SK-N-SH (cell line): Measurements from ENCODE around the gene HTR3A. TPM values are rescaled to one million over a fixed set of nuclear protein-coding genes. Genes with fewer than 3 reads are reported as not detected.

Experiments
- CTCF ChIA-PET: fragments of 300-600, 350-600 bp; formaldehyde crosslinking; extraction: SDS; loops from one replicate; lab custom pipeline; 2021; lab: Yijun Ruan, JAX
- POLR2A ChIA-PET: fragments of 350-600 bp; sonication (Branson Sonifier 250); formaldehyde crosslinking; extraction: SDS; loops from one replicate; lab custom pipeline; 2020; ENCODE audit warnings: antibody characterized with exemption, inconsistent platforms; lab: Yijun Ruan, JAX
- DNase-seq: peaks from one replicate; pipeline ENCODE4 v3.0.0; 2012
- H2AFZ ChIP-seq: fragments of 200-600 bp; sonication (generic); 2 replicates; pipeline ENCODE4 v1.8.1; 2016; ENCODE audit warnings: antibody characterized with exemption, mild to moderate bottlenecking, low read depth
- H3F3A ChIP-seq: fragments of 200-600 bp; sonication (generic); replicated peaks from 2 replicates; pipeline ENCODE3; 2016; ENCODE audit warnings: antibody characterized with exemption, mild to moderate bottlenecking; ENCODE audit not compliant: insufficient read depth
- H3K27ac ChIP-seq, 2 experiments: fragments of 200-500 bp in 1 of 2; fragments of 200-600 bp in 1 of 2; sonication (Bioruptor generic) in 1 of 2; sonication (generic), shearing (Covaris generic) in 1 of 2; 2 replicates each; pipeline versions ENCODE4 v1.5.1 to v1.6.1; 2014 to 2016; ENCODE audit warnings: low read depth in 2 of 2, inconsistent platforms in 1 of 2, low read length in 1 of 2, mild to moderate bottlenecking in 1 of 2, mixed read lengths in 1 of 2
- H3K27me3 ChIP-seq: fragments of 200-600 bp; sonication (generic), shearing (Covaris generic); 2 replicates; pipeline ENCODE4 v1.6.1; 2016; ENCODE audit warnings: mixed run types; ENCODE audit not compliant: insufficient read depth
- H3K36me3 ChIP-seq, 2 experiments: fragments of 200-500 bp in 1 of 2; fragments of 200-600 bp in 1 of 2; sonication (Bioruptor generic) in 1 of 2; sonication (generic) in 1 of 2; replicated peaks in 1 of 2; 2 replicates each; pipeline versions ENCODE3 to v1.5.1; 2014 to 2016; ENCODE audit warnings: low read length in 1 of 2, mild to moderate bottlenecking in 1 of 2; ENCODE audit not compliant: insufficient read depth in 2 of 2, control insufficient read depth in 1 of 2
- H3K4me1 ChIP-seq, 2 experiments: fragments of 200-500 bp in 1 of 2; fragments of 200-600 bp in 1 of 2; sonication (Bioruptor generic) in 1 of 2; sonication (generic), shearing (Covaris generic) in 1 of 2; 2 replicates each; pipeline versions ENCODE4 v1.5.1 to v1.6.1; 2014 to 2016; ENCODE audit warnings: low read depth in 1 of 2, low read length in 1 of 2, mixed run types in 1 of 2; ENCODE audit not compliant: insufficient read depth in 2 of 2, control insufficient read depth in 1 of 2
- H3K4me2 ChIP-seq: fragments of 200-600 bp; sonication (generic), shearing (Covaris generic); 2 replicates; pipeline ENCODE4 v1.6.1; 2017; ENCODE audit warnings: mixed run types
- H3K4me3 ChIP-seq, 2 experiments: fragments of 200-500 bp in 1 of 2; fragments of 200-600 bp in 1 of 2; sonication (Bioruptor generic) in 1 of 2; sonication (generic), shearing (Covaris generic) in 1 of 2; 2 replicates each; pipeline versions ENCODE4 v1.5.1 to v1.8.1; 2014 to 2016; ENCODE audit warnings: low read depth in 2 of 2, inconsistent platforms in 1 of 2, low read length in 1 of 2, mild to moderate bottlenecking in 1 of 2, mixed read lengths in 1 of 2, moderate library complexity in 1 of 2
- H3K79me2 ChIP-seq: fragments of 200-600 bp; sonication (generic); 2 replicates; pipeline ENCODE4 v1.8.1; 2017; ENCODE audit warnings: mild to moderate bottlenecking; ENCODE audit not compliant: insufficient read depth
- H3K9ac ChIP-seq: fragments of 200-600 bp; sonication (generic); 2 replicates; pipeline ENCODE4 v1.6.1; 2017; ENCODE audit warnings: mixed run types
- H3K9me2 ChIP-seq: fragments of 200-600 bp; sonication (generic); 2 replicates; pipeline ENCODE4 v1.6.1; 2017; ENCODE audit warnings: mixed run types
- H3K9me3 ChIP-seq: fragments of 200-600 bp; sonication (generic); 2 replicates; pipeline ENCODE4 v1.6.1; 2017; ENCODE audit warnings: mixed run types, mild to moderate bottlenecking, moderate library complexity
- H4K20me1 ChIP-seq: fragments of 200-600 bp; sonication (generic); 2 replicates; pipeline ENCODE4 v1.6.1; 2017; ENCODE audit warnings: mild to moderate bottlenecking, mixed run types; ENCODE audit not compliant: insufficient read depth
- EZH2phosphoT487 ChIP-seq: fragments of 200-600 bp; sonication (generic); IDR thresholded peaks from 2 replicates; pipeline ENCODE4 v1.6.1; 2017; ENCODE audit warnings: low read depth, mixed run types, mild to moderate bottlenecking, antibody characterized with exemption, moderate library complexity, borderline replicate concordance
- GABPA ChIP-seq: IDR thresholded peaks from 2 replicates; pipeline ENCODE4 v1.4.0; 2012; ENCODE audit warnings: low read depth, mild to moderate bottlenecking
- JUND ChIP-seq: IDR thresholded peaks from 2 replicates; pipeline ENCODE4 v1.4.0; 2012
- POLR2AphosphoS5 ChIP-seq: IDR thresholded peaks from 2 replicates; pipeline ENCODE4 v1.6.1; 2012; ENCODE audit warnings: low read depth, low read length
- RAD21 ChIP-seq: IDR thresholded peaks from 2 replicates; pipeline ENCODE4 v1.6.1; 2012; ENCODE audit warnings: mild to moderate bottlenecking, low read length
- RFX5 ChIP-seq: IDR thresholded peaks from 2 replicates; pipeline ENCODE4 v1.6.1; 2012; ENCODE audit warnings: mild to moderate bottlenecking, improper control_type of control experiment, low read length
- TCF12 ChIP-seq: IDR thresholded peaks from 2 replicates; pipeline ENCODE4 v1.4.0; 2012
- TEAD4 ChIP-seq: IDR thresholded peaks from 2 replicates; pipeline ENCODE4 v1.4.0; 2012; ENCODE audit warnings: mild to moderate bottlenecking, borderline replicate concordance; ENCODE audit not compliant: insufficient read depth
- WGBS: methylation state at CpG from one replicate; pipeline ENCODE4 v1.1.6; 2017; ENCODE audit warnings: low lambda C conversion rate; 5-methylcytosine and 5-hydroxymethylcytosine counted together
- polyA plus RNA-seq, 3 experiments: library from polyadenylated mRNA; depleted of rRNA; stranded (reverse); fragments of >200 nt; gene quantifications; 2 replicates each; pipeline ENCODE4 v1.2.3, GENCODE V29; 2012
- TF ChIP-seq, protein P1 (sequence below): IDR thresholded peaks from 2 replicates; pipeline ENCODE4; 2012
- TF ChIP-seq, protein P2 (sequence below): IDR thresholded peaks from 2 replicates; pipeline ENCODE4 v1.4.0; 2012; ENCODE audit warnings: low read depth, borderline replicate concordance
- TF ChIP-seq, protein P3 (sequence below): IDR thresholded peaks from 2 replicates; pipeline ENCODE4 v1.4.0; 2012; ENCODE audit warnings: low read depth, borderline replicate concordance
- TF ChIP-seq, protein P4 (sequence below): fragments of 150-350 bp; IDR thresholded peaks from 2 replicates; pipeline ENCODE4 v1.6.1; 2016; ENCODE audit warnings: mild to moderate bottlenecking, low read depth, low read length
- TF ChIP-seq, protein P5 (sequence below): fragments of 200-600 bp; sonication (generic); IDR thresholded peaks from 2 replicates; pipeline ENCODE4 v1.6.1; 2017; ENCODE audit warnings: antibody characterized with exemption, mild to moderate bottlenecking, moderate library complexity

Gene HTR3A
- polyA plus RNA-seq, 1 of the 3 experiments (the other 2 are of a cell fraction) = not detected

DNA sequence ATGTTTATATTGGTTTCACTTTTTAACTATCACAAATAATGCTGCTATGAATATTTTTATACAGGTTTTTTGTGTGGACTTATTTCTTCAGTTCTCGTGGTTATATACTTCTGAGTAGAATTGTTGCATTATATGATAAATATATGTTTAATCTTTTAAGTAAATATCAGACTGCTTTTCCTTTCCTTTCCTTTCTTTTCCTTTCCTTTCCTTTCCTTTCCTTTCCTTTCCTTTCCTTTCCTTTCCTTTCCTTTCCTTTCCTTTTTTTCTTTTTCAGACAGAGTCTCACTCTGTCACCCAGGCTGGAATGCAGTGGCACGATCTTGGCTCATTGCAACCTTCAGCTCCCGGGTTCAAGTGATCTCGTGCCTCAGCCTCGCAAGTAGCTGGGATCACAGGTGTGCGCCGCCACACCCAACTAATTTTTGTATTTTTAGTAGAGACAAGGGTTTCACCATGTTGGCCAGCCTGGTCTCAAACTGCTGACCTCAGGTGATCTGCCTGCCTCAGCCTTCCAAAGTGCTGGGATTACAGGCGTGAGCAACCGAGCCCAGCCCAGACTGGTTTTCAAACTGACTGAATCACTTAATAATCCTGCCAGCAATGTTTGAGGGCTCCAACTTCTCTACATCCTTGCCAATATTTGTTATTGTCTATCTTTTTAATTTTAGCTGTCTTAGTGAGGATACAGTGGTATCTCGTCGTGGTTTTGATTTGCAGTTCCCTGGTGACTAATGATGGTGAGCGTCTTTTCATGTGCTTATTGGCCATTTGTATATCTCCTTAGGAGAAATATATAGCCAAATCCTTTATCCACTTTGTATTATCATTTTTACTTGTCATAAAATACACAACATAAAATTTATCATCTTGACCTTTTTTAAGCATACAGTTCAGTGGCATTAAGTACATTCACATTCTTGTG lies 48.4 kb upstream of the HTR3A start:
- H3K79me2 ChIP-seq = no peaks in the 10 kb centered on the region
- WGBS = 64% methylated on average over 12 of the region's 12 CpGs
- CTCF ChIA-PET = interaction anchor here (1.4 kb wide), 1 partner anchor 336 kb away, joined by 3 read pairs; no protein-coding TSS in a partner anchor
- H3K9me2 ChIP-seq = no peaks in the 10 kb centered on the region
- no peak overlapping the region for H3K9ac ChIP-seq
- no peak overlapping the region for H3K4me2 ChIP-seq
- no peaks in the 10 kb centered on the region for H3K9me3 ChIP-seq
- no peak overlapping the region for H3K4me3 ChIP-seq
- no peak for DNase-seq
- H3K27me3 ChIP-seq = no peaks in the 10 kb centered on the region; the same call in 1 of the 2 replicates
- H3K36me3 ChIP-seq = no peaks in the 10 kb centered on the region
- H3F3A ChIP-seq = no peaks in the 10 kb centered on the region
- no peak overlapping the region for H2AFZ ChIP-seq
- POLR2A ChIA-PET = no interaction called here
- H3K4me1 ChIP-seq = no peaks in the 10 kb centered on the region
- TF ChIP-seq GABPA = no peak
- no peak for TF ChIP-seq TCF12
- peak; percentile 89 for TF ChIP-seq RFX5
- no peak for TF ChIP-seq POLR2AphosphoS5
- no peaks in the 10 kb centered on the region for H4K20me1 ChIP-seq
- H3K27ac ChIP-seq = no peak overlapping the region

DNA sequence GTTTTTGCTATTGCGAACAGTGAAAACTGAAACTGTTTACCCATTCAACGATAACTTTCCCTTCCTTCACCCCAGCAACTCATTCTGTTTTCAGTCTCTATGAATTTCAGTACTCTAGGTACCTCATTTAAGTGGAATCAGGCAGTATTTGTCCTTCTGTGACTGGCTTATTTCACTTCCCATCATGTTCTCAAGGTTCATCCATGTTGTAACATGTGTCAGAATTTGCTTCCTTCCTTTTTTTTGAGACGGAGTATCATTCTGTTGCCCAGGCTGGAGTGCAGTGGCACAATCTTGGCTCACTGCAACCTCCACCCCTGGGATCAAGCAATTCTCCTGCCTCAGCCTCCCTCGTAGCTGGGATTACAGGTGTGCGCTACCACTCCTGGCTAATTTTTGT lies 46.6 kb upstream of the HTR3A start:
- WGBS = 78% methylated on average over 5 of the region's 5 CpGs
- Histone ChIP-seq H3K4me2 (no peak overlapping the region), H3K9me3 (no peaks in the 10 kb centered on the region), H3K4me3 (no peak overlapping the region), H3K4me1 (no peaks in the 10 kb centered on the region), H3F3A (no peaks in the 10 kb centered on the region), H3K27ac (no peak overlapping the region), H3K27me3 (no peaks in the 10 kb centered on the region; the same call in 1 of the 2 replicates), H4K20me1 (no peaks in the 10 kb centered on the region), H3K9me2 (no peaks in the 10 kb centered on the region), H3K79me2 (no peaks in the 10 kb centered on the region), H3K9ac (no peak overlapping the region), H3K36me3 (no peaks in the 10 kb centered on the region), H2AFZ (no peak overlapping the region)
- TF ChIP-seq TEAD4 = no peak
- TF ChIP-seq RAD21 = no peak
- POLR2A ChIA-PET = no interaction called here
- CTCF ChIA-PET = no interaction called here
- DNase-seq = no peak

DNA sequence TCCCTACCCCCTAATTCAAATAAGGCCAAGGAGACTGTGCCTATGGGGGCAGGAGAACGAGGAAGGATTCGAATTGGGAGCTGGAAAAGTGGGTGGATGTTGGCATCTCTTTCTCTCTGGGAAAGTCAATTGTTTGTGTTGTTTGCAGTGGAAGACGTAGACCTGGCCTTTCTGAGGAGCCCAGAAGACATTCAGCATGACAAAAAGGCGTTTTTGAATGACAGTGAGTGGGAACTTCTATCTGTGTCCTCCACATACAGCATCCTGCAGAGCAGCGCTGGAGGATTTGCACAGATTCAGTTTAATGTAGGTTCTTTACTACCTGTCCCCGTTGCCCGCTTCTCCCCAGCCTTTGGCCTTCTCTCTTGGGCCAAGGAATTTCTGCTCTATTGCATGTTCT lies 42.1 kb upstream of the HTR3A start:
- H3K79me2 ChIP-seq = no peaks in the 10 kb centered on the region
- H3K27me3 ChIP-seq = no peaks in the 10 kb centered on the region; the same call in 1 of the 2 replicates
- DNase-seq = no peak
- no peaks in the 10 kb centered on the region for H4K20me1 ChIP-seq
- TF ChIP-seq RAD21 (no peak), POLR2AphosphoS5 (no peak), JUND (no peak), TCF12 (no peak), EZH2phosphoT487 (no peak)
- TF ChIP-seq, protein P1, sequence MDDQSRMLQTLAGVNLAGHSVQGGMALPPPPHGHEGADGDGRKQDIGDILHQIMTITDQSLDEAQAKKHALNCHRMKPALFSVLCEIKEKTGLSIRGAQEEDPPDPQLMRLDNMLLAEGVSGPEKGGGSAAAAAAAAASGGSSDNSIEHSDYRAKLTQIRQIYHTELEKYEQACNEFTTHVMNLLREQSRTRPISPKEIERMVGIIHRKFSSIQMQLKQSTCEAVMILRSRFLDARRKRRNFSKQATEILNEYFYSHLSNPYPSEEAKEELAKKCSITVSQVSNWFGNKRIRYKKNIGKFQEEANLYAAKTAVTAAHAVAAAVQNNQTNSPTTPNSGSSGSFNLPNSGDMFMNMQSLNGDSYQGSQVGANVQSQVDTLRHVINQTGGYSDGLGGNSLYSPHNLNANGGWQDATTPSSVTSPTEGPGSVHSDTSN = no peak
- TF ChIP-seq, protein P2, sequence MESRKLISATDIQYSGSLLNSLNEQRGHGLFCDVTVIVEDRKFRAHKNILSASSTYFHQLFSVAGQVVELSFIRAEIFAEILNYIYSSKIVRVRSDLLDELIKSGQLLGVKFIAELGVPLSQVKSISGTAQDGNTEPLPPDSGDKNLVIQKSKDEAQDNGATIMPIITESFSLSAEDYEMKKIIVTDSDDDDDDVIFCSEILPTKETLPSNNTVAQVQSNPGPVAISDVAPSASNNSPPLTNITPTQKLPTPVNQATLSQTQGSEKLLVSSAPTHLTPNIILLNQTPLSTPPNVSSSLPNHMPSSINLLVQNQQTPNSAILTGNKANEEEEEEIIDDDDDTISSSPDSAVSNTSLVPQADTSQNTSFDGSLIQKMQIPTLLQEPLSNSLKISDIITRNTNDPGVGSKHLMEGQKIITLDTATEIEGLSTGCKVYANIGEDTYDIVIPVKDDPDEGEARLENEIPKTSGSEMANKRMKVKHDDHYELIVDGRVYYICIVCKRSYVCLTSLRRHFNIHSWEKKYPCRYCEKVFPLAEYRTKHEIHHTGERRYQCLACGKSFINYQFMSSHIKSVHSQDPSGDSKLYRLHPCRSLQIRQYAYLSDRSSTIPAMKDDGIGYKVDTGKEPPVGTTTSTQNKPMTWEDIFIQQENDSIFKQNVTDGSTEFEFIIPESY = no peak
- TF ChIP-seq, protein P3, sequence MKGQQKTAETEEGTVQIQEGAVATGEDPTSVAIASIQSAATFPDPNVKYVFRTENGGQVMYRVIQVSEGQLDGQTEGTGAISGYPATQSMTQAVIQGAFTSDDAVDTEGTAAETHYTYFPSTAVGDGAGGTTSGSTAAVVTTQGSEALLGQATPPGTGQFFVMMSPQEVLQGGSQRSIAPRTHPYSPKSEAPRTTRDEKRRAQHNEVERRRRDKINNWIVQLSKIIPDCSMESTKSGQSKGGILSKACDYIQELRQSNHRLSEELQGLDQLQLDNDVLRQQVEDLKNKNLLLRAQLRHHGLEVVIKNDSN = no peak
- TF ChIP-seq, protein P4, sequence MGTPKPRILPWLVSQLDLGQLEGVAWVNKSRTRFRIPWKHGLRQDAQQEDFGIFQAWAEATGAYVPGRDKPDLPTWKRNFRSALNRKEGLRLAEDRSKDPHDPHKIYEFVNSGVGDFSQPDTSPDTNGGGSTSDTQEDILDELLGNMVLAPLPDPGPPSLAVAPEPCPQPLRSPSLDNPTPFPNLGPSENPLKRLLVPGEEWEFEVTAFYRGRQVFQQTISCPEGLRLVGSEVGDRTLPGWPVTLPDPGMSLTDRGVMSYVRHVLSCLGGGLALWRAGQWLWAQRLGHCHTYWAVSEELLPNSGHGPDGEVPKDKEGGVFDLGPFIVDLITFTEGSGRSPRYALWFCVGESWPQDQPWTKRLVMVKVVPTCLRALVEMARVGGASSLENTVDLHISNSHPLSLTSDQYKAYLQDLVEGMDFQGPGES = no peak
- TF ChIP-seq, protein P5, sequence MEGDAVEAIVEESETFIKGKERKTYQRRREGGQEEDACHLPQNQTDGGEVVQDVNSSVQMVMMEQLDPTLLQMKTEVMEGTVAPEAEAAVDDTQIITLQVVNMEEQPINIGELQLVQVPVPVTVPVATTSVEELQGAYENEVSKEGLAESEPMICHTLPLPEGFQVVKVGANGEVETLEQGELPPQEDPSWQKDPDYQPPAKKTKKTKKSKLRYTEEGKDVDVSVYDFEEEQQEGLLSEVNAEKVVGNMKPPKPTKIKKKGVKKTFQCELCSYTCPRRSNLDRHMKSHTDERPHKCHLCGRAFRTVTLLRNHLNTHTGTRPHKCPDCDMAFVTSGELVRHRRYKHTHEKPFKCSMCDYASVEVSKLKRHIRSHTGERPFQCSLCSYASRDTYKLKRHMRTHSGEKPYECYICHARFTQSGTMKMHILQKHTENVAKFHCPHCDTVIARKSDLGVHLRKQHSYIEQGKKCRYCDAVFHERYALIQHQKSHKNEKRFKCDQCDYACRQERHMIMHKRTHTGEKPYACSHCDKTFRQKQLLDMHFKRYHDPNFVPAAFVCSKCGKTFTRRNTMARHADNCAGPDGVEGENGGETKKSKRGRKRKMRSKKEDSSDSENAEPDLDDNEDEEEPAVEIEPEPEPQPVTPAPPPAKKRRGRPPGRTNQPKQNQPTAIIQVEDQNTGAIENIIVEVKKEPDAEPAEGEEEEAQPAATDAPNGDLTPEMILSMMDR = no peak
- ChIA-PET POLR2A (no interaction called here), CTCF (no interaction called here)
- H3K36me3 ChIP-seq = no peaks in the 10 kb centered on the region
- no peak overlapping the region for H3K4me2 ChIP-seq
- no peak overlapping the region for H2AFZ ChIP-seq
- H3K27ac ChIP-seq = no peak overlapping the region
- H3K9me3 ChIP-seq = no peaks in the 10 kb centered on the region
- no peaks in the 10 kb centered on the region for H3K4me1 ChIP-seq
- H3K9me2 ChIP-seq = no peaks in the 10 kb centered on the region
- no peak overlapping the region for H3K9ac ChIP-seq
- WGBS = 28% methylated on average over 7 of the region's 7 CpGs
- H3K4me3 ChIP-seq = no peak overlapping the region
- no peaks in the 10 kb centered on the region for H3F3A ChIP-seq
